GM23248 (cell line): ENCODE measurements around the gene ZBTB7C. TPM values are rescaled to one million over a fixed set of nuclear protein-coding genes. Genes with fewer than 3 reads are reported as not detected.

Experiments used
- DNase-seq: peaks from one replicate; pipeline ENCODE4 v3.0.0-alpha.2; 2015
- H2AFZ ChIP-seq: fragments of 200-600 bp; sonication (generic); 2 replicates; pipeline ENCODE4 v1.6.1; 2016; ENCODE audit warnings: antibody characterized with exemption
- H3F3A ChIP-seq: fragments of 200-600 bp; sonication (generic); 2 replicates; pipeline ENCODE4 v1.6.1; 2016; ENCODE audit warnings: mild to moderate bottlenecking, antibody characterized with exemption, mixed run types; ENCODE audit not compliant: insufficient read depth
- H3K27ac ChIP-seq: fragments of 200-600 bp; sonication (generic); 2 replicates; pipeline ENCODE4 v1.5.1; 2016; ENCODE audit warnings: mild to moderate bottlenecking
- H3K27me3 ChIP-seq: fragments of 200-600 bp; sonication (generic); replicated peaks from 2 replicates; pipeline ENCODE4 v1.6.1; 2016; ENCODE audit warnings: mild to moderate bottlenecking; ENCODE audit not compliant: insufficient read depth
- H3K36me3 ChIP-seq: fragments of 200-600 bp; sonication (generic); 2 replicates; pipeline ENCODE4 v1.6.1; 2016; ENCODE audit warnings: low read depth, mild to moderate bottlenecking
- H3K4me1 ChIP-seq: fragments of 200-600 bp; sonication (generic); 2 replicates; pipeline ENCODE4 v1.6.1; 2016; ENCODE audit warnings: mild to moderate bottlenecking; ENCODE audit not compliant: insufficient read depth
- H3K4me2 ChIP-seq: fragments of 200-600 bp; sonication (generic); one replicate; pipeline ENCODE4 v1.6.1; 2016; ENCODE audit warnings: mild to moderate bottlenecking; ENCODE audit not compliant: unreplicated experiment
- H3K4me3 ChIP-seq: fragments of 200-600 bp; sonication (generic); 2 replicates; pipeline ENCODE4 v1.5.1; 2016; ENCODE audit warnings: mild to moderate bottlenecking
- H3K79me2 ChIP-seq: fragments of 200-600 bp; sonication (generic); 2 replicates; pipeline ENCODE4 v1.6.1; 2016; ENCODE audit warnings: mild to moderate bottlenecking; ENCODE audit not compliant: insufficient read depth
- H3K9ac ChIP-seq: fragments of 200-600 bp; sonication (generic); 2 replicates; pipeline ENCODE4 v1.6.1; 2016; ENCODE audit warnings: mild to moderate bottlenecking
- H3K9me2 ChIP-seq: fragments of 200-600 bp; sonication (generic); 2 replicates; pipeline ENCODE4 v1.6.1; 2016; ENCODE audit warnings: mixed run types, mild to moderate bottlenecking, moderate library complexity; ENCODE audit not compliant: insufficient read depth
- H3K9me3 ChIP-seq: fragments of 200-600 bp; sonication (generic); one replicate; pipeline ENCODE4 v1.6.1; 2017; ENCODE audit warnings: low read depth
- H4K20me1 ChIP-seq: fragments of 200-600 bp; sonication (generic); 2 replicates; pipeline ENCODE4 v1.6.0; 2016; ENCODE audit not compliant: insufficient read depth
- EZH2 ChIP-seq: fragments of 200-600 bp; sonication (generic); IDR thresholded peaks from 2 replicates; pipeline ENCODE4 v1.6.1; 2018; ENCODE audit warnings: antibody characterized with exemption, mild to moderate bottlenecking; ENCODE audit not compliant: insufficient read depth, poor library complexity, severe bottlenecking
- EZH2phosphoT487 ChIP-seq: fragments of 200-600 bp; sonication (generic); IDR thresholded peaks from 2 replicates; pipeline ENCODE4 v1.6.1; 2018; ENCODE audit warnings: antibody characterized with exemption, moderate library complexity, mild to moderate bottlenecking, low read depth; ENCODE audit not compliant: insufficient read depth
- WGBS, 2 experiments: methylation state at CpG; one replicate each; pipeline ENCODE4 v1.1.6; 2015 to 2017; ENCODE audit warnings: low lambda C conversion rate in 2 of 2, low coverage in 1 of 2; ENCODE audit errors: missing lambda C conversion rate in 2 of 2; 5-methylcytosine and 5-hydroxymethylcytosine counted together
- in situ Hi-C: fragments of 300-500 bp; cut with MboI; formaldehyde crosslinking; loops from 2 replicates; pipeline ENCODE4 v1.15.0; 2020
- polyA plus RNA-seq: library from polyadenylated mRNA; unstranded; fragments of >200 nt; fragmentation: Nextera tagmentation; extraction: Ambion mirVana; gene quantifications from 2 replicates; pipeline ENCODE4 v1.2.1, GENCODE V29; 2016
- total RNA-seq: library from RNA; depleted of rRNA; stranded (reverse); fragments of >200 nt; shearing (Covaris generic); gene quantifications from 2 replicates; pipeline ENCODE4 v1.2.3, GENCODE V29; 2014

ZBTB7C gene
- total and polyA plus RNA-seq, 2 experiments from 2014 or later = not detected

- H4K20me1 ChIP-seq = no peaks in the 10 kb centered on the region
- no peak overlapping the region for H2AFZ ChIP-seq
- H3K9me2 ChIP-seq = no peaks in the 10 kb centered on the region
- H3K4me2 ChIP-seq = no peak overlapping the region
- no peaks in the 10 kb centered on the region for H3K36me3 ChIP-seq
- H3K4me3 ChIP-seq = no peak overlapping the region
- peaks cover 6% of the 10 kb centered on the region for H3K27me3 ChIP-seq
- no peak for DNase-seq
- in situ Hi-C loops = no loop called here
- no peak overlapping the region for H3K27ac ChIP-seq
- H3K4me1 ChIP-seq = no peaks in the 10 kb centered on the region
- TF ChIP-seq EZH2phosphoT487 = no peak
- TF ChIP-seq EZH2 = no peak
- no peak overlapping the region for H3K9ac ChIP-seq
- no peaks in the 10 kb centered on the region for H3K79me2 ChIP-seq
- no peaks in the 10 kb centered on the region for H3K9me3 ChIP-seq
- WGBS, 2 experiments = 43 to 45% methylated on average over 3 of the region's 3 CpGs
- H3F3A ChIP-seq = no peaks in the 10 kb centered on the region
These were observed 101.1 kb downstream of the ZBTB7C start for GRCh38 chr18:48308027-48308635.

- H3K9me3 ChIP-seq = no peaks in the 10 kb centered on the region
- no peak overlapping the region for H3K9ac ChIP-seq
- 57 to 69% methylated on average over 5 of the region's 5 CpGs for WGBS, 2 experiments
- H3F3A ChIP-seq = no peaks in the 10 kb centered on the region
- no peak overlapping the region for H2AFZ ChIP-seq
- H3K9me2 ChIP-seq = no peaks in the 10 kb centered on the region
- TF ChIP-seq EZH2 = no peak
- no peak for TF ChIP-seq EZH2phosphoT487
- no peak overlapping the region for H3K4me3 ChIP-seq
- H4K20me1 ChIP-seq = no peaks in the 10 kb centered on the region
- in situ Hi-C loops = no loop called here
- no peaks in the 10 kb centered on the region for H3K36me3 ChIP-seq
- H3K79me2 ChIP-seq = no peaks in the 10 kb centered on the region
- no peak for DNase-seq
- peaks cover 6% of the 10 kb centered on the region for H3K27me3 ChIP-seq
- no peaks in the 10 kb centered on the region for H3K4me1 ChIP-seq
- no peak overlapping the region for H3K4me2 ChIP-seq
- no peak overlapping the region for H3K27ac ChIP-seq
These were observed 102.3 kb downstream of the ZBTB7C start for GRCh38 chr18:48306838-48307237.

- H3F3A ChIP-seq = no peaks in the 10 kb centered on the region
- no peak overlapping the region for H3K4me3 ChIP-seq
- H3K27ac ChIP-seq = no peak overlapping the region
- no peaks in the 10 kb centered on the region for H4K20me1 ChIP-seq
- H3K27me3 ChIP-seq = peaks cover 6% of the 10 kb centered on the region
- H3K9me3 ChIP-seq = no peaks in the 10 kb centered on the region
- H2AFZ ChIP-seq = no peak overlapping the region
- 66 to 68% methylated on average over 16 of the region's 16 CpGs for WGBS, 2 experiments
- H3K79me2 ChIP-seq = no peaks in the 10 kb centered on the region
- DNase-seq = no peak
- H3K4me1 ChIP-seq = no peaks in the 10 kb centered on the region
- H3K9me2 ChIP-seq = no peaks in the 10 kb centered on the region
- in situ Hi-C loops = no loop called here
- H3K36me3 ChIP-seq = no peaks in the 10 kb centered on the region
- no peak overlapping the region for H3K9ac ChIP-seq
- no peak for TF ChIP-seq EZH2phosphoT487
- no peak for TF ChIP-seq EZH2
- H3K4me2 ChIP-seq = no peak overlapping the region
These were observed 104.1 kb downstream of the ZBTB7C start for GRCh38 chr18:48304906-48305693.

- no peaks in the 10 kb centered on the region for H3K36me3 ChIP-seq
- 51 to 56% methylated on average over 3 of the region's 3 CpGs for WGBS, 2 experiments
- H3K4me1 ChIP-seq = no peaks in the 10 kb centered on the region
- TF ChIP-seq EZH2 (no peak), EZH2phosphoT487 (no peak)
- no peak overlapping the region for H3K9ac ChIP-seq
- no peaks in the 10 kb centered on the region for H3K9me2 ChIP-seq
- peaks cover 3% of the 10 kb centered on the region for H3K27me3 ChIP-seq
- no peak overlapping the region for H3K4me3 ChIP-seq
- no peaks in the 10 kb centered on the region for H3K9me3 ChIP-seq
- H3K27ac ChIP-seq = no peak overlapping the region
- no peaks in the 10 kb centered on the region for H3K79me2 ChIP-seq
- no peaks in the 10 kb centered on the region for H4K20me1 ChIP-seq
- no peak overlapping the region for H2AFZ ChIP-seq
- DNase-seq = no peak
- in situ Hi-C loops = no loop called here
- H3F3A ChIP-seq = no peaks in the 10 kb centered on the region
- H3K4me2 ChIP-seq = no peak overlapping the region
These were observed 105.3 kb downstream of the ZBTB7C start for GRCh38 chr18:48303883-48304282.
